Colon (tissue), 2 donors: Measurements from ENCODE around the gene SH3BP2.

Experiments used
- FAIRE-seq: peaks from 2 replicates; lab custom pipeline; 2012; peaks lifted over from hg19 to GRCh38; lab: Jason Lieb, UNC
- donor health status: control.
- donor health status: control.

Gene SH3BP2

DNA sequence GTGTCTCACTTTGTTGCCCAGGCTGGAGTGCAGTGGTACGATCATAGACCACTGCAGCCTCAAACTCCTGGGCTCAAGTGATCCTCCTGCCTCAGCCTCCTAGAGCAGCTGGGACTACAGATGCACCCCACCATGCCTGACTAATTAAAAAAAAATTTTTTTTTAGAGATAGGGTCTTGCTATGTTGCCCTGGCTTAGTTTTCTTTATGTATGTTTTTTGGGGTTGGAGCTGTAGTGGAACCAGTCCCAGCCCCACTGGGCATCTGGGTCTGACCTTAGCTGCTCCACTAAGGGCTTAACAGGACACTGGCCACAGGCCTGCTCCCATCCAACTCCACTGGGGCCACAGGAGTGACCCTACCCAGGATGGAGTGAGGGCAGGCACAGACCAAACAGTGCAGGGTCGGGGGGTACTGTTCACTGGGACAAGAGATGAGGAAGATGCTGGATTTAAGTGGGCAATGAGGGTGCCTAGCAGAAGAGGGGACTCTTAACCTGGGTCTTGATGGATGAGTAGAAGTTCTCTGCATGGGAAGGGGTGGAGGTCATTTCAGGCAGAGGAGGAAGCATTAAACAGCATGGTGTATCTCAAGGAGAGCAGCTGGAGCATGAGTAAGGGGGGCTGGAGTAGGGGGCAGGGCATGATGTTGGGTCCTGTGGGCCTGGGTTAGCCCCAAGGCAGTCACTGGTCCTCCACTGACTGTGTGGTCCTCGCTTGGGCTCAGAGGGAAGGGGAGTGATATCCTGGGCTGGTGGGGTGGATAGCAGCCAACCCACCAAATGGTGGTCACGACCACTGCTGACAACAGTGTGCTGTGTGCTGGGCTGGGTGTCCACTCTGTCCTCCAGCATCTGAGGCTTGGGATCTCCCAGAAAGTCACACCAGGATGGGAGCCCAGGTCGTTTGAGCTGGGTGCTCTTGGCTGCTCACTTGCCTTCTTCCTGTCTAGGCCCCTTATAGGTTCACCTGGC is 26.6 kb downstream of the SH3BP2 start:
- no peak for FAIRE-seq

- FAIRE-seq = no peak
Observed at GRCh38 chr4:2820216-2820982, 27.5 kb downstream of the SH3BP2 start.

DNA sequence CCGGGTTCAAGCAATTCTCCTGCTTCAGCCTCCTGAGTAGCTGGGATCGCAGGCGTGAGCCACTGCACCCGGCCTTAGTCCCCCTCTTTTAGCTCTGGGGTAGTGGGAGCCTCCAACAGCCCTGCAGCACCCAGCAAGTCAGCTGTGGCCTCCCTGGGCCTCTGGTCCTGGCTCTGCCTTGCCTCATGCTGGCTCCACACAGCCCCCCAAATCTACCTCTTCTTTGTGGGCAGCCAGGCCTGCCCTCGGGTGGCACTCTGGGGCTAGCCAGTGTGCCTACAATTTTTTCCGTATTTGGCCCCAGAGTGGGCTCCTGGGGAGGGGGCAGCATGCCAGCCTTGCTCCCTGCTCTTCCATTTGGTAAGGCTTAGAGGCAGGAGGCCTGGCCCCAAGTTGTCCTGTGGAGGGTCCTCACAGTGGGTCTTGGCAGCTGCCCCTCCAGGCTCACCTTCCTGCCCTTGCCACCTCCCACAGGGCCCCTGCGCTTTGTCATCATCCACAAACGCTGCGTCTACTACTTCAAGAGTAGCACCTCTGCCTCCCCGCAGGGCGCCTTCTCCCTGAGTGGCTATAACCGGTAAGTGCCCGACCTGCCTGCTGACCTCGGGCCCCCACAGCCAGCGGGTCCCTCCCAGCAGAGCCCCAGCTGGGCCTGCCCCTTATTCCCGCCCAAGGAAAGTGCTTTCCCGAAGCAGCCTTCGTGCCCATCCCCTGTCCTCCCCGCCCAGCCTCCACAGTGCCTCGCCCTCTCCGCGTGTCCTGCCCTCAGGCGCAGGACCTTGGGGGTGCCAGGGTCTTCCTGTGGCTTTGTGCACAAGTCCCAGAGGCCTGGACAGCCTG is 29.8 kb downstream of the SH3BP2 start:
- no peak for FAIRE-seq

GRCh38 chr4:2823301-2823670 is 30.4 kb downstream of the SH3BP2 start:
- no peak for FAIRE-seq

DNA sequence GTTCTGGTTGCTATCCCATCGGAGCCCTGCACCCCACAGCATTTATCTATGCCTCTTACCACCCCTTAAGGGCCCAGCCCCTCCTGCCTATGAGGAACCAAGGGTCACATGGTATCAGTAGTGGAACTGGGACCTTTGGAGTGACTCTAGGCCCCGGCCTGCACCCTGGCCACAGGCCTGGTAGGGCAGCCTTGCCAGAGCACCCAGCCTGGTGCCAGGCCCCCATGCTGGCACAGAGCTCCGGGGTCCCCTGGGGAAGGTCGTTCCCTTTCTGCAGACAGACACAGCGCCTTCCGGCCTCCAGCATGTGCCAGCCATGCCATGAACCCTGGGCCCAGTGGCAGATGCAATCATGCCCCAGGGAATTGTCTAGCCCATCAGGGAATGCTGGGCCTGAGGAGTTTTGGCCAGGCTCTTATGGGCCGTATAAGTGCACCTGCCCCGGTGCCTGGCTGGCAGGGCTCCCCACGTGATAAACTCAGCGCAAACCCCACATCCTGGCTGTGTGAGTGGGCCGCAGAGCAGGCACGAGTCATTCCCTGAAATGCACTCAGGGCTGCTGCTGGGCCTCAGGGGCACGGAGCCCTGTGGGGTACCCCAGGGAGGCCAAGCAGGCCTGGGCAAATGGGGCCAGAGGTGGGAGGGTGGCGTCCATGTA is 30.9 kb downstream of the SH3BP2 start:
- no peak for FAIRE-seq

DNA sequence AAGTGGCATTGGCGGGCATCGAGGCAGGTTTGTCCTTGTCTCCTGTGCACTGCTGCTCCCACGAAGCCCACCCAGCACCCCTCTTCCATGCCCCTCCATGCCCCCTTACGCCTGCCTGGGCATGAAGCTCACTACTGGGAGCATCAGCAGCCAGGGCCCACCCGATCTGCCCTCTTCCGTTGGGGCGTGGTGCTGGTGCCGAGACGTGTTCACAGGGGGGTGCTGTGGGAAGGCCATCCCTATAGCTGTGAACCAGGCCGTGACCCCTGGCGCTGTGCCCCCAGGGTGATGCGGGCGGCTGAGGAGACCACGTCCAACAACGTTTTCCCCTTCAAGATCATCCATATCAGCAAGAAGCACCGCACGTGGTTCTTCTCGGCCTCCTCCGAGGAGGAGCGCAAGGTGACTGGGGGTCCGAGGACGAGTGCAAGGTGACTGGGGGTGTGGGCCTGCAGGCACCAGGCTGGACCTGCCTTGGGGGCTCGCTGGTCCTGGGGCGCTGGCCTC is 31.5 kb downstream of the SH3BP2 start:
- FAIRE-seq = no peak

DNA sequence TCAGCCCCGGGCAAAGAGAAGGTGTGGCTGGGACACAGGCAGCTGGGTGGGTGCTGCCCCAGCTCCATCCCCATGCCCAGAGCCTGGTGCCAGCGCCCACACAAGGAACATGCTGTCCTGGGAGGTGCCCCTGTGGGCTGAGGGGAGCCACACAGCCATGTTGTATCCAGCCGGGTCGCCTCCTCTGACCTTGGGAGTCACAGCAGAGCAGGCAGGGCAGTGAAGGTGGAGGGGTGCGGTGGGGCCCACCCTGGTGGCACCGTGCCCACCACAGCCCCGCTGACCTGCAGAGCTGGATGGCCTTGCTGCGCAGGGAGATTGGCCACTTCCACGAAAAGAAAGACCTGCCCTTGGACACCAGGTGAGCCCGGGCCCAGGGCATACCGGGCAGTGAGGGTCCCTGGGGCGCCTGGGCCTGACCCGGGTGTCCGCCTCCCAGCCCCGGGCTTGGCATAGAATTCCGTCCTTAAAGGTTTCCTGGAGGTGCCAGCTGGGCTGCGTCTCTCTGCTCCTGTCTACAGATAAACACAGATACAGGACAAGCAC is 32.0 kb downstream of the SH3BP2 start:
- FAIRE-seq = no peak

- FAIRE-seq = no peak
Observed at GRCh38 chr4:2825740-2826139, 32.9 kb downstream of the SH3BP2 start.

DNA sequence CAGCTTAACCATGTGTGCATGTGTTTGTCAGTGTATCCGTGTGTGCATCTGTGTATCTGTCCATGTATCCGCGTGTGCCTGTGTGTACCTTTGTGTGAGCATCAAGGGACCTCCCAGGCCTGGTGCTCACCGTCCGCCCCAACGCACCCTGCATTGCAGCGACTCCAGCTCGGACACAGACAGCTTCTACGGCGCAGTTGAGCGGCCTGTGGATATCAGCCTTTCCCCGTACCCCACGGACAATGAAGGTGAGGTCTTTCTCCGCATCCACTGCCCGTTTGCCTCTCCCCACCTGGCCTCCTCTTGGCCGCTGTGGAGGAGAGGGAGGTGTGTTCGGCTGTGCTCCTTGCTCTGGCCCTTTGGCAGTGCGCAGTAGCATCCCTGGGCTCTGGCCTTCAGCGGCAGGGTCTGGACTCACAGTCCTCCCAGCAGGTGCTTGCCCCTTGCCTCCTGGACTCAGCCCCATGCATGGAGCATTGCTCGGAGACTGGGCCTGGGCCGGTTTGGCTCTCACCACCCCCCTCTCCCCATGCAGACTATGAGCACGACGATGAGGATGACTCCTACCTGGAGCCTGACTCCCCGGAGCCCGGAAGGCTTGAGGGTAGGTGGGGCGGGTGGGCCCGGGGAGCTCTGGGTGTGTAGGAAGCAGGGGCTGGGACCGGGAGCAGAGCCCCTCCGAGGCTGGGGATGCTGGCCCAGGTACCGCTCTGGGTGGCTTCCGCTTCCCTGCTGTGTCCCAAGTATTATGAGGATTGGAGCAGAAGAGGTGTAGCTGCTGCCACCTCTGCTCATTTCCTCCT is 34.4 kb downstream of the SH3BP2 start:
- FAIRE-seq = no peak

- no peak for FAIRE-seq
Observed at GRCh38 chr4:2827874-2828751, 35.2 kb downstream of the SH3BP2 start.

DNA sequence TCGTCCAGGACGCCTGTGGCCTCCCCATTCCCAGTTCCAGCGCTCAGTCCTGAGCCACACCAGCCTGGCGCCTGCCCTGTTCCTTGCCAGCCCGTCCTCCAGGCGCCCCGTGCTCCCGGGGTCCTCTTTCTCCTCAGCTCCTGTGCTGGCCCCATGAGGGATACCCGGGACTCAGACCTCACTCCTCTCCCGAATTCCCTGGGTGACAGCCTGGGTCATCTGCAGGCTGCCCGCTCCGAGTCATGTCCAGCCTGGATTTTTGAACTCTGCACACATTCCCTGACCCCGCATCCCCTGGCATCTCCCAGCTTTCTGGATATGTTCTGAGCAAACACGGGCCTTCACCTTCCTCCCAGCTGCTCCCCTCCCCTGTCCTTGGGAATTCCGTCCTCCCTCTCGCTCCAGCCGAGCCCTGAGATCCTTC is 35.9 kb downstream of the SH3BP2 start:
- no peak for FAIRE-seq

- FAIRE-seq = no peak
Observed at GRCh38 chr4:2829321-2829932, 36.5 kb downstream of the SH3BP2 start.

- no peak for FAIRE-seq
Observed at GRCh38 chr4:2829933-2830451, 37.1 kb downstream of the SH3BP2 start.

GRCh38 chr4:2830632-2831610 is 38.0 kb downstream of the SH3BP2 start:
- no peak for FAIRE-seq

DNA sequence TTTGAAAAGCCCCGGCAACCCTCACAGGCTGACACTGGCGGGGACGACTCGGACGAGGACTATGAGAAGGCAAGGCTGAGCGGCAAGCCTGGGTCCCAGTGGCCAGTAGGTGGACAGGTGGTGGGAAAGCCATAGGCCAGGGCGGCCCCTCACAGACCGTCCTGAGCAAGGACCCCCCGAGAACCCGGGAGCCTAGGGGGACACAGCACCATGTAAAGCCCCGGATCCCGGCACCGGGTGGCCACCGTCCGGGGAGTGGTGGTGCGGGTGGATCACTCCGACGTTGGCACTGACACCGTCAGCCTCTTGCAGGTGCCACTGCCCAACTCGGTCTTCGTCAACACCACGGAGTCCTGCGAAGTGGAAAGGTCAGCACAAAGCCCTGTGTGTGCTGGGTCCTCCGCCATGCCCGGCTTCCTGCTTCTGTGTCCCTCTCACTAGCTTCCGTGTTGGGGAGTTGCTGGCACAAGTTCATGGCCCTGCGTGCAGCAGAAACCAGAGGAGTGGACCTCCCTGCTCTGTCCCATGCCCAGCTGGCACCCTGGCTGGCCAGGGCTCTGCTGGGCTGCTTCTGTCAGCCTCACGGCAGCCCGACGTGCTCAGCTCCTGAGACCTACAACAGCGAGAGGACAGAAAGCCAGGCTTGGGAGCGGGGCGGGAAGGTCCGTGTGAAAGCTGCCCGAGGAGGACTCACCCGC is 38.9 kb downstream of the SH3BP2 start:
- no peak for FAIRE-seq

- FAIRE-seq = no peak
Observed at GRCh38 chr4:2832309-2832980, 39.6 kb downstream of the SH3BP2 start.
